Spleen (tissue), 11 donors: ENCODE data around the gene TK1. TPM values are rescaled to one million over a fixed set of nuclear protein-coding genes. Genes with fewer than 3 reads are reported as not detected.

Source experiments
- DNase-seq: peaks from one replicate; pipeline ENCODE4 v3.0.0-alpha.2; 2020
- H3K27ac ChIP-seq, 8 donors: fragments of 200-600 bp; sonication (generic) in 7 of 8; 1 replicate in 4 of 8; 2 replicates in 4 of 8; pipeline versions ENCODE4 v1.5.0 to v1.8.0; 2016 to 2021; ENCODE audit warnings: inconsistent platforms in 4 of 8, mild to moderate bottlenecking in 4 of 8, moderate library complexity in 1 of 8
- H3K27me3 ChIP-seq, 7 donors: fragments of 200-600 bp; sonication (generic) in 6 of 7; replicated peaks in 1 of 7; 1 replicate in 4 of 7; 2 replicates in 3 of 7; pipeline versions ENCODE4 v1.5.0 to v1.8.0; 2016 to 2021; ENCODE audit warnings: inconsistent platforms in 3 of 7, mild to moderate bottlenecking in 1 of 7
- H3K36me3 ChIP-seq, 6 donors: fragments of 200-600 bp; sonication (generic) in 5 of 6; 1 replicate in 4 of 6; 2 replicates in 2 of 6; pipeline versions ENCODE4 v1.5.0 to v1.8.0; 2016 to 2021; ENCODE audit warnings: inconsistent platforms in 2 of 6
- H3K4me1 ChIP-seq, 6 donors: fragments of 200-600 bp; sonication (generic) in 5 of 6; 1 replicate in 3 of 6; 2 replicates in 3 of 6; pipeline versions ENCODE4 v1.5.0 to v1.8.0; 2016 to 2021; ENCODE audit warnings: inconsistent platforms in 3 of 6
- H3K4me3 ChIP-seq, 8 donors: fragments of 200-600 bp; sonication (generic) in 7 of 8; 1 replicate in 4 of 8; 2 replicates in 4 of 8; pipeline versions ENCODE4 v1.5.0 to v1.8.0; 2016 to 2021; ENCODE audit warnings: inconsistent platforms in 4 of 8, mild to moderate bottlenecking in 4 of 8, moderate library complexity in 2 of 8
- H3K9me3 ChIP-seq, 8 donors: fragments of 200-600 bp; sonication (generic) in 7 of 8; 1 replicate in 4 of 8; 2 replicates in 4 of 8; pipeline versions ENCODE4 v1.5.0 to v1.8.0; 2016 to 2021; ENCODE audit warnings: inconsistent platforms in 4 of 8
- POLR2A ChIP-seq, 3 donors: fragments of 450-650 bp; IDR thresholded peaks; one replicate each; pipeline ENCODE4 v1.5.1; 2017; ENCODE audit warnings: antibody characterized with exemption in 3 of 3, mild to moderate bottlenecking in 1 of 3
- POLR2AphosphoS5 ChIP-seq, 3 donors: sonication (generic); formaldehyde crosslinking; IDR thresholded peaks; one replicate each; pipeline ENCODE4 v1.5.1; 2017; ENCODE audit warnings: antibody characterized with exemption in 3 of 3
- WGBS, 5 donors: extraction: QIAGEN DNeasy Blood & Tissue Kit in 3 of 5; methylation state at CpG; one replicate each; pipeline versions ENCODE4 v1.1.5 to v1.1.7; 2013 to 2018; 5-methylcytosine and 5-hydroxymethylcytosine counted together
- intact Hi-C: fragments of 100-400 bp; cut with DNase I; formaldehyde crosslinking; loops from one replicate; pipeline ENCODE4 v1.15.0; 2023; ENCODE audit warnings: low total_unique reads
- polyA plus RNA-seq, 3 donors: library from polyadenylated mRNA; stranded (reverse); fragments of 200-250 nt; gene quantifications; one replicate each; pipeline ENCODE4 v1.2.1, GENCODE V29; 2013
- total RNA-seq, 7 donors: library from RNA; depleted of rRNA in 3 of 7; stranded (reverse); fragments of >200 nt in 3 of 7; fragmentation: NEBNext Ultra II Directional in 4 of 7; extraction: Animal tissue kit (Norgen Biotek cat#: 25700) in 4 of 7; gene quantifications; one replicate each; pipeline versions ENCODE4 v1.1.0 to v1.2.1, GENCODE V29; 2016 to 2021
- TF ChIP-seq, protein P1 (sequence below), 11 experiments: fragments of 200-600 bp in 7 of 11; fragments of 450-650 bp in 4 of 11; sonication (generic) in 4 of 11; IDR thresholded peaks in 8 of 11; conservative IDR thresholded peaks in 3 of 11; 1 replicate in 7 of 11; 2 replicates in 4 of 11; pipeline versions ENCODE4 v1.4.0 to v1.8.0; 2016 to 2021; ENCODE audit warnings: antibody characterized with exemption in 11 of 11, inconsistent platforms in 4 of 11, mild to moderate bottlenecking in 1 of 11
- donor health status: healthy with polysubstance abuse.
- donor health status: DM: no; HTN: no; CAD: no; lungs with moderate emphysema.
- donor health status: DM: no; HTN: no; CAD: no.
- donor health status: Bipolar disorder and iron deficiency.
- donor health status: healthy.
- donor health status: DM: no; HTN: no; CAD: no.
- donor health status: DM: yes; HTN: yes; CAD: no.

The TK1 gene
- total and polyA plus RNA-seq, 10 donors = 3.7 to 20.4 (median 10.7) TPM

DNA sequence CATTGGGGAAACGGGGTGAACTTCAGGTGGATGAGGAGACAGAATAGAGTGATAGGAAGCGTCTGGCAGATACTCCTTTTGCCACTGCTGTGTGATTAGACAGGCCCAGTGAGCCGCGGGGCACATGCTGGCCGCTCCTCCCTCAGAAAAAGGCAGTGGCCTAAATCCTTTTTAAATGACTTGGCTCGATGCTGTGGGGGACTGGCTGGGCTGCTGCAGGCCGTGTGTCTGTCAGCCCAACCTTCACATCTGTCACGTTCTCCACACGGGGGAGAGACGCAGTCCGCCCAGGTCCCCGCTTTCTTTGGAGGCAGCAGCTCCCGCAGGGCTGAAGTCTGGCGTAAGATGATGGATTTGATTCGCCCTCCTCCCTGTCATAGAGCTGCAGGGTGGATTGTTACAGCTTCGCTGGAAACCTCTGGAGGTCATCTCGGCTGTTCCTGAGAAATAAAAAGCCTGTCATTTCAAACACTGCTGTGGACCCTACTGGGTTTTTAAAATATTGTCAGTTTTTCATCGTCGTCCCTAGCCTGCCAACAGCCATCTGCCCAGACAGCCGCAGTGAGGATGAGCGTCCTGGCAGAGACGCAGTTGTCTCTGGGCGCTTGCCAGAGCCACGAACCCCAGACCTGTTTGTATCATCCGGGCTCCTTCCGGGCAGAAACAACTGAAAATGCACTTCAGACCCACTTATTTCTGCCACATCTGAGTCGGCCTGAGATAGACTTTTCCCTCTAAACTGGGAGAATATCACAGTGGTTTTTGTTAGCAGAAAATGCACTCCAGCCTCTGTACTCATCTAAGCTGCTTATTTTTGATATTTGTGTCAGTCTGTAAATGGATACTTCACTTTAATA is 37.6 kb upstream of the TK1 start:
- 85 to 93% (median 89%) methylated on average over 24 to 27 of the region's 27 CpGs for WGBS, 5 donors
- intact Hi-C loops = no loop called here

GRCh38 chr17:78223765-78224164 is 36.9 kb upstream of the TK1 start:
- 80 to 92% (median 87%) methylated on average over 3 of the region's 3 CpGs for WGBS, 5 donors
- peaks cover 0 to 16% (median 11%) of the 10 kb centered on the region in 6 donors for H3K4me1 ChIP-seq
- intact Hi-C loops = no loop called here
- H3K27ac ChIP-seq = peak overlapping the region in 3 of 8 donors; percentile 16 to 55 (median 16)
- TF ChIP-seq, protein P1, sequence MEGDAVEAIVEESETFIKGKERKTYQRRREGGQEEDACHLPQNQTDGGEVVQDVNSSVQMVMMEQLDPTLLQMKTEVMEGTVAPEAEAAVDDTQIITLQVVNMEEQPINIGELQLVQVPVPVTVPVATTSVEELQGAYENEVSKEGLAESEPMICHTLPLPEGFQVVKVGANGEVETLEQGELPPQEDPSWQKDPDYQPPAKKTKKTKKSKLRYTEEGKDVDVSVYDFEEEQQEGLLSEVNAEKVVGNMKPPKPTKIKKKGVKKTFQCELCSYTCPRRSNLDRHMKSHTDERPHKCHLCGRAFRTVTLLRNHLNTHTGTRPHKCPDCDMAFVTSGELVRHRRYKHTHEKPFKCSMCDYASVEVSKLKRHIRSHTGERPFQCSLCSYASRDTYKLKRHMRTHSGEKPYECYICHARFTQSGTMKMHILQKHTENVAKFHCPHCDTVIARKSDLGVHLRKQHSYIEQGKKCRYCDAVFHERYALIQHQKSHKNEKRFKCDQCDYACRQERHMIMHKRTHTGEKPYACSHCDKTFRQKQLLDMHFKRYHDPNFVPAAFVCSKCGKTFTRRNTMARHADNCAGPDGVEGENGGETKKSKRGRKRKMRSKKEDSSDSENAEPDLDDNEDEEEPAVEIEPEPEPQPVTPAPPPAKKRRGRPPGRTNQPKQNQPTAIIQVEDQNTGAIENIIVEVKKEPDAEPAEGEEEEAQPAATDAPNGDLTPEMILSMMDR (IDR thresholded peaks at IDR 0.05 in 8 of 11, conservative IDR thresholded peaks at IDR 0.05 in 3 of 11) = no peak
- no peak for TF ChIP-seq POLR2A (IDR thresholded peaks at IDR 0.05)
- no peak for TF ChIP-seq POLR2AphosphoS5 (IDR thresholded peaks at IDR 0.05)
- peaks cover 0 to 25% (median 0%) of the 10 kb centered on the region in 7 donors for H3K27me3 ChIP-seq
- no peak overlapping the region for H3K4me3 ChIP-seq
- no peak for DNase-seq
- peaks cover 0 to 56% (median 0%) of the 10 kb centered on the region in 6 donors for H3K36me3 ChIP-seq
- no peaks in the 10 kb centered on the region for H3K9me3 ChIP-seq

More for the DNA sequence above, 37.6 kb upstream of the TK1 start:
- TF ChIP-seq POLR2A (IDR thresholded peaks at IDR 0.05) (no peak), POLR2AphosphoS5 (IDR thresholded peaks at IDR 0.05) (no peak)
- TF ChIP-seq, protein P1 (IDR thresholded peaks at IDR 0.05 in 8 of 11, conservative IDR thresholded peaks at IDR 0.05 in 3 of 11) = no peak
- Histone ChIP-seq H3K27me3 (peaks cover 0 to 32% (median 0%) of the 10 kb centered on the region in 7 donors), H3K4me3 (no peak overlapping the region), H3K36me3 (peaks cover 0 to 49% (median 0%) of the 10 kb centered on the region in 6 donors), H3K9me3 (no peaks in the 10 kb centered on the region), H3K27ac (peak overlapping the region in 1 of 8 donors; percentile 14), H3K4me1 (peaks cover 0 to 16% (median 11%) of the 10 kb centered on the region in 6 donors)
- DNase-seq = no peak

DNA sequence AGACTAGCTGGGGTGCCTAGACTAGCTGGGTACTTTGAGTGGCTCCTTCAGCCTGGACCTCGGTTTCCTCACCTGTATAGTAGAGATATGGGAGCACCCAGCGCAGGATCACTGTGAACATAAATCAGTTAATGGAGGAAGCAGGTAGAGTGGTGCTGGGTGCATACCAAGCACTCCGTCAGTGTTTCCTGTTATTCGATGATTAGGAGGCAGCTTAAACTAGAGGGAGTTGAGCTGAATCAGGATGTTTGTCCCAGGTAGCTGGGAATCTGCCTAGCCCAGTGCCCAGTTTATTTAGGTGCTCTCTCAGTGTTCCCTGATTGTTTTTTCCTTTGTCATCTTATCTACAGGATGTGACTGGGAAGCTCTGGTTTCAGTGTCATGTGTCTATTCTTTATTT is 36.2 kb upstream of the TK1 start:
- peaks cover 0 to 16% (median 11%) of the 10 kb centered on the region in 6 donors for H3K4me1 ChIP-seq
- H3K4me3 ChIP-seq = no peak overlapping the region
- H3K27ac ChIP-seq = peak overlapping the region in 3 of 8 donors; percentile 16 to 55 (median 16)
- intact Hi-C loops = no loop called here
- H3K36me3 ChIP-seq = peaks cover 0 to 57% (median 0%) of the 10 kb centered on the region in 6 donors
- H3K27me3 ChIP-seq = peaks cover 0 to 18% (median 0%) of the 10 kb centered on the region in 7 donors
- no peak for TF ChIP-seq POLR2AphosphoS5 (IDR thresholded peaks at IDR 0.05)
- TF ChIP-seq POLR2A (IDR thresholded peaks at IDR 0.05) = no peak
- TF ChIP-seq, protein P1 (IDR thresholded peaks at IDR 0.05 in 8 of 11, conservative IDR thresholded peaks at IDR 0.05 in 3 of 11) = no peak
- WGBS, 5 donors = 38 to 67% (median 56%) methylated on average over 4 of the region's 4 CpGs
- no peak for DNase-seq
- H3K9me3 ChIP-seq = no peaks in the 10 kb centered on the region
